Spleen (tissue), 11 donors: Measurements from ENCODE around the gene DSG3. TPM values are rescaled to one million over a fixed set of nuclear protein-coding genes. Genes with fewer than 3 reads are reported as not detected.
"Not testable (repeated sequence)": the region's sequence is repeated elsewhere in the genome, so short reads cannot be mapped to it uniquely, and the experiment has no call there.

Source experiments
- DNase-seq: peaks from one replicate; pipeline ENCODE4 v3.0.0-alpha.2; 2020
- H3K27ac ChIP-seq, 8 donors: fragments of 200-600 bp; sonication (generic) in 7 of 8; 1 replicate in 4 of 8; 2 replicates in 4 of 8; pipeline versions ENCODE4 v1.5.0 to v1.8.0; 2016 to 2021; ENCODE audit warnings: inconsistent platforms in 4 of 8, mild to moderate bottlenecking in 4 of 8, moderate library complexity in 1 of 8
- H3K27me3 ChIP-seq, 7 donors: fragments of 200-600 bp; sonication (generic) in 6 of 7; replicated peaks in 1 of 7; 1 replicate in 4 of 7; 2 replicates in 3 of 7; pipeline versions ENCODE4 v1.5.0 to v1.8.0; 2016 to 2021; ENCODE audit warnings: inconsistent platforms in 3 of 7, mild to moderate bottlenecking in 1 of 7
- H3K36me3 ChIP-seq, 6 donors: fragments of 200-600 bp; sonication (generic) in 5 of 6; 1 replicate in 4 of 6; 2 replicates in 2 of 6; pipeline versions ENCODE4 v1.5.0 to v1.8.0; 2016 to 2021; ENCODE audit warnings: inconsistent platforms in 2 of 6
- H3K4me1 ChIP-seq, 6 donors: fragments of 200-600 bp; sonication (generic) in 5 of 6; 1 replicate in 3 of 6; 2 replicates in 3 of 6; pipeline versions ENCODE4 v1.5.0 to v1.8.0; 2016 to 2021; ENCODE audit warnings: inconsistent platforms in 3 of 6
- H3K4me3 ChIP-seq, 8 donors: fragments of 200-600 bp; sonication (generic) in 7 of 8; 1 replicate in 4 of 8; 2 replicates in 4 of 8; pipeline versions ENCODE4 v1.5.0 to v1.8.0; 2016 to 2021; ENCODE audit warnings: inconsistent platforms in 4 of 8, mild to moderate bottlenecking in 4 of 8, moderate library complexity in 2 of 8
- H3K9me3 ChIP-seq, 8 donors: fragments of 200-600 bp; sonication (generic) in 7 of 8; 1 replicate in 4 of 8; 2 replicates in 4 of 8; pipeline versions ENCODE4 v1.5.0 to v1.8.0; 2016 to 2021; ENCODE audit warnings: inconsistent platforms in 4 of 8
- CTCF ChIP-seq, 11 experiments: fragments of 200-600 bp in 7 of 11; fragments of 450-650 bp in 4 of 11; sonication (generic) in 4 of 11; IDR thresholded peaks in 8 of 11; conservative IDR thresholded peaks in 3 of 11; 1 replicate in 7 of 11; 2 replicates in 4 of 11; pipeline versions ENCODE4 v1.4.0 to v1.8.0; 2016 to 2021; ENCODE audit warnings: antibody characterized with exemption in 11 of 11, inconsistent platforms in 4 of 11, mild to moderate bottlenecking in 1 of 11
- POLR2A ChIP-seq, 3 donors: fragments of 450-650 bp; IDR thresholded peaks; one replicate each; pipeline ENCODE4 v1.5.1; 2017; ENCODE audit warnings: antibody characterized with exemption in 3 of 3, mild to moderate bottlenecking in 1 of 3
- POLR2AphosphoS5 ChIP-seq, 3 donors: sonication (generic); formaldehyde crosslinking; IDR thresholded peaks; one replicate each; pipeline ENCODE4 v1.5.1; 2017; ENCODE audit warnings: antibody characterized with exemption in 3 of 3
- WGBS, 5 donors: extraction: QIAGEN DNeasy Blood & Tissue Kit in 3 of 5; methylation state at CpG; one replicate each; pipeline versions ENCODE4 v1.1.5 to v1.1.7; 2013 to 2018; 5-methylcytosine and 5-hydroxymethylcytosine counted together
- intact Hi-C: fragments of 100-400 bp; cut with DNase I; formaldehyde crosslinking; loops from one replicate; pipeline ENCODE4 v1.15.0; 2023; ENCODE audit warnings: low total_unique reads
- polyA plus RNA-seq, 3 donors: library from polyadenylated mRNA; stranded (reverse); fragments of 200-250 nt; gene quantifications; one replicate each; pipeline ENCODE4 v1.2.1, GENCODE V29; 2013
- total RNA-seq, 7 donors: library from RNA; depleted of rRNA in 3 of 7; stranded (reverse); fragments of >200 nt in 3 of 7; fragmentation: NEBNext Ultra II Directional in 4 of 7; extraction: Animal tissue kit (Norgen Biotek cat#: 25700) in 4 of 7; gene quantifications; one replicate each; pipeline versions ENCODE4 v1.1.0 to v1.2.1, GENCODE V29; 2016 to 2021
- donor health status: healthy with polysubstance abuse.
- donor health status: DM: no; HTN: no; CAD: no; lungs with moderate emphysema.
- donor health status: DM: no; HTN: no; CAD: no.
- donor health status: Bipolar disorder and iron deficiency.
- donor health status: healthy.
- donor health status: DM: no; HTN: no; CAD: no.
- donor health status: DM: yes; HTN: yes; CAD: no.

The DSG3 gene
- total and polyA plus RNA-seq, 10 donors, result 0.02 to 0.04 (median 0.03) TPM; not detected in 7

GRCh38 chr18:31503011-31503410, 55.5 kb downstream of the DSG3 start:
- DNase-seq, result no peak
- 89 to 95% (median 91%) methylated on average over 4 of the region's 4 CpGs for WGBS, 5 donors
- Histone ChIP-seq H3K27me3 (peaks cover 6 to 50% (median 19%) of the 10 kb centered on the region in 7 donors), H3K4me1 (peaks cover 0 to 11% (median 8%) of the 10 kb centered on the region in 6 donors), H3K4me3 (no peak overlapping the region), H3K9me3 (no peaks in the 10 kb centered on the region), H3K36me3 (no peaks in the 10 kb centered on the region), H3K27ac (no peak overlapping the region)
- TF ChIP-seq POLR2A (IDR thresholded peaks at IDR 0.05) (no peak), POLR2AphosphoS5 (IDR thresholded peaks at IDR 0.05) (no peak), CTCF (IDR thresholded peaks at IDR 0.05 in 8 of 11, conservative IDR thresholded peaks at IDR 0.05 in 3 of 11) (no peak)
- intact Hi-C loops, result no loop called here

- intact Hi-C loops, result no loop called here
- 60 to 75% (median 68%) methylated on average over 10 of the region's 10 CpGs for WGBS, 5 donors
- no peaks in the 10 kb centered on the region for H3K4me1 ChIP-seq
- H3K27ac ChIP-seq, result no peak overlapping the region
- H3K27me3 ChIP-seq, result peaks cover 0 to 42% (median 3%) of the 10 kb centered on the region in 7 donors
- DNase-seq, result no peak
- no peak overlapping the region for H3K4me3 ChIP-seq
- no peak for TF ChIP-seq POLR2A (IDR thresholded peaks at IDR 0.05)
- no peaks in the 10 kb centered on the region for H3K9me3 ChIP-seq
- no peaks in the 10 kb centered on the region for H3K36me3 ChIP-seq
Observed at GRCh38 chr18:31504455-31505147, 57.1 kb downstream of the DSG3 start.

GRCh38 chr18:31505156-31505555, 57.6 kb downstream of the DSG3 start:
- peaks cover 0 to 36% (median 0%) of the 10 kb centered on the region in 7 donors for H3K27me3 ChIP-seq
- WGBS, 5 donors, result 33 to 51% (median 43%) methylated on average over 6 of the region's 6 CpGs
- intact Hi-C loops, result no loop called here

GRCh38 chr18:31506024-31506742, 58.6 kb downstream of the DSG3 start:
- no peak for DNase-seq
- no peak for TF ChIP-seq POLR2AphosphoS5 (IDR thresholded peaks at IDR 0.05)
- TF ChIP-seq CTCF (IDR thresholded peaks at IDR 0.05 in 8 of 11, conservative IDR thresholded peaks at IDR 0.05 in 3 of 11), result peak in 1 of 11 experiments; percentile 10

More at GRCh38 chr18:31505156-31505555, 57.6 kb downstream of the DSG3 start:
- TF ChIP-seq CTCF (IDR thresholded peaks at IDR 0.05 in 8 of 11, conservative IDR thresholded peaks at IDR 0.05 in 3 of 11) (no peak), POLR2A (IDR thresholded peaks at IDR 0.05) (no peak), POLR2AphosphoS5 (IDR thresholded peaks at IDR 0.05) (no peak)
- Histone ChIP-seq H3K27ac (no peak overlapping the region), H3K36me3 (no peaks in the 10 kb centered on the region), H3K4me3 (no peak overlapping the region), H3K4me1 (no peaks in the 10 kb centered on the region), H3K9me3 (no peaks in the 10 kb centered on the region)
- DNase-seq, result no peak

GRCh38 chr18:31507124-31507523, 59.6 kb downstream of the DSG3 start:
- H3K4me1 ChIP-seq, H3K4me3 ChIP-seq, DNase-seq, H3K27ac ChIP-seq, H3K9me3 ChIP-seq, H3K36me3 ChIP-seq, intact Hi-C loops: not testable (repeated sequence)
- peaks cover 0 to 26% (median 0%) of the 10 kb centered on the region in 7 donors for H3K27me3 ChIP-seq
- 74 to 97% (median 93%) methylated on average over 2 of the region's 2 CpGs for WGBS, 5 donors

More at GRCh38 chr18:31506024-31506742, 58.6 kb downstream of the DSG3 start:
- Histone ChIP-seq H3K4me3 (no peak overlapping the region), H3K36me3 (no peaks in the 10 kb centered on the region), H3K27me3 (peaks cover 0 to 32% (median 0%) of the 10 kb centered on the region in 7 donors), H3K27ac (no peak overlapping the region), H3K4me1 (no peaks in the 10 kb centered on the region), H3K9me3 (no peaks in the 10 kb centered on the region)
- intact Hi-C loops, result no loop called here
- WGBS, 5 donors, result 72 to 80% (median 74%) methylated on average over 5 of the region's 5 CpGs
